LNCAP (cell line): Measurements from ENCODE around the gene SDC4.

Experiments used
- TF ChIP-seq, protein P1 (sequence below): fragments of 450-650 bp; IDR thresholded peaks from 2 replicates; pipeline ENCODE4 v1.5.1; 2017; ENCODE audit warnings: mild to moderate bottlenecking

The SDC4 gene

DNA sequence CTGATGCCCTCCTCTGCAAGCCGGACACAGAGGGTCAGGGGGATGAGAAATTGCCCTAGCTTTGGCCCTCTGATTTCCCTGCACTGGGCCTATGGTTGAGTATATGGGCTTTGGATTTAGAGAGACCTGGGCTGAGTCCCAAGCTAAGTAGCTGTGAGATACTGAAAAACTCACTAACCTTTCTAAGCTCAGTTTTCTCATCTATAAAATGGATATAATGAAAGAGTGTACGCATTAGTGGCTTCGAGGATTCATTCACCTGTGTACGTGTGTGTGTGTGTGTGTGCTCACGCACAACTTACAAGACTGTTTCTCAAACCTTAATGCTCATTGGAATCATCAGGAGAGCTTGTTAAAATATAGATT, 54.2 kb downstream of the SDC4 start:
- TF ChIP-seq, protein P1, sequence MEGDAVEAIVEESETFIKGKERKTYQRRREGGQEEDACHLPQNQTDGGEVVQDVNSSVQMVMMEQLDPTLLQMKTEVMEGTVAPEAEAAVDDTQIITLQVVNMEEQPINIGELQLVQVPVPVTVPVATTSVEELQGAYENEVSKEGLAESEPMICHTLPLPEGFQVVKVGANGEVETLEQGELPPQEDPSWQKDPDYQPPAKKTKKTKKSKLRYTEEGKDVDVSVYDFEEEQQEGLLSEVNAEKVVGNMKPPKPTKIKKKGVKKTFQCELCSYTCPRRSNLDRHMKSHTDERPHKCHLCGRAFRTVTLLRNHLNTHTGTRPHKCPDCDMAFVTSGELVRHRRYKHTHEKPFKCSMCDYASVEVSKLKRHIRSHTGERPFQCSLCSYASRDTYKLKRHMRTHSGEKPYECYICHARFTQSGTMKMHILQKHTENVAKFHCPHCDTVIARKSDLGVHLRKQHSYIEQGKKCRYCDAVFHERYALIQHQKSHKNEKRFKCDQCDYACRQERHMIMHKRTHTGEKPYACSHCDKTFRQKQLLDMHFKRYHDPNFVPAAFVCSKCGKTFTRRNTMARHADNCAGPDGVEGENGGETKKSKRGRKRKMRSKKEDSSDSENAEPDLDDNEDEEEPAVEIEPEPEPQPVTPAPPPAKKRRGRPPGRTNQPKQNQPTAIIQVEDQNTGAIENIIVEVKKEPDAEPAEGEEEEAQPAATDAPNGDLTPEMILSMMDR = no peak; the same call in none of the 2 replicates

DNA sequence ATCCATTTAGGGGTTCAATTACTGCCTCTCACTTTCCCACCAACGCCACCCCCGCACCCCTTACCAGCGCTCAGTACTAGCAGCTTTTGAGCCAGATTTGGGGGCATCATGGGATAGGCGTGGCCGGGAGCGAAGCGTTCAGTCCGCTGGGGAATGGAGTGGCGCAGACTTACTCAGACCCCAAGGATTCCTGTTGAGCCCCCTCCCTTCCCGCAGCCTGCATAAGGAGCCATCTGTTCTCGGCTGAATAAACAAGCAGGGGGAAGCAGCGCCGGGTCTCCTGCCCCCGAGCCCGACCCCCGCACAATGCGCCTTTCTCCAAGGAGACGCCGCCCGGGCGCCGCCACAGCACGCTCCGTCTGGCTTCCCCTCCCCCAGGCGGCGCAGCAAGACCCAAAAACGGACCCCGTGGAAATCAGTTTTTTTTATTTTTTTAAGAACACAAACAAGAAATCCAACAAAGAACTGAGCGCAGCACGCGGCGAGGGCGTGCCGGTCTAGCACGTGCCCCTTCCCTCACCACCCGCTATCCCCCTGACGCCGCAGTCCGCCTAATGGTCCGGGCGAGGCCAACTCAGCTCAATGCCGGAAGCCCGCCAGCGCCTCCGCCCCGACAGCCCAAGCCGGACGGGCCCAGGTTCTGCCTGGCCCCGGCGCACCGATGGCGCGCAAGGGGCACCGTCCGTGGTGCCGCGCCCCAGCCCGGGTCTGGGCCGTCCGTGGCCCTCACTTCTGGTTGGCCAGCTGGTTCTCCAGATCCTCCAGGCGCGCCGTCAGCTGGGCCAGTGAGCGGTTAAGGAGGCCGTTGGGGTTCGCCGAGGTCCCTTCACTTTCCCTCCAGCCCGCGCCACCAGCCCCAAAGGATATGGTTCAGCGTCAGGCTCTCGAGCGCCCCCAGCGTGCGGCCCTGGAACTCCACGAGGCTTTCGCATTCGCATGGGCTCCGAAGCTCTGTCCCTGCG, 54.9 kb downstream of the SDC4 start:
- TF ChIP-seq, protein P1 = peak; percentile 95

DNA sequence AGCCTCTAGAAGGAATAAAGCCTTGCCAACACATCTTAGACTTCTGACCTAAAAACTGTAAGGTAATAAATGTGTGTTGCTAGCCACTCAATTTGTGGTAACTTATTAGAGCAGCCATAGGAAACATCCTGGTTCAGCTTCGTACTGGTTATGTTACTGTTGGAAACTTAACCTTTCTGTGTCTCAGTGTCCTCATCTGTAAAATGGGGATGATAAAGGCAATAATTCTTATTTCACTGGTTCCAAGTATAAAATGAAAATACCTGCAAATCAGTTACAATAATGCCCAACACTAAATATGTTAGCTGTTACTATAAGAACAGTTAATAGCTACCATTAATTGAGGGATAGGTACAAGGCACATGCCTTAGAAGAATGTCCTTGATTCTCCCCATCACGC, 55.9 kb downstream of the SDC4 start:
- TF ChIP-seq, protein P1 = no peak

DNA sequence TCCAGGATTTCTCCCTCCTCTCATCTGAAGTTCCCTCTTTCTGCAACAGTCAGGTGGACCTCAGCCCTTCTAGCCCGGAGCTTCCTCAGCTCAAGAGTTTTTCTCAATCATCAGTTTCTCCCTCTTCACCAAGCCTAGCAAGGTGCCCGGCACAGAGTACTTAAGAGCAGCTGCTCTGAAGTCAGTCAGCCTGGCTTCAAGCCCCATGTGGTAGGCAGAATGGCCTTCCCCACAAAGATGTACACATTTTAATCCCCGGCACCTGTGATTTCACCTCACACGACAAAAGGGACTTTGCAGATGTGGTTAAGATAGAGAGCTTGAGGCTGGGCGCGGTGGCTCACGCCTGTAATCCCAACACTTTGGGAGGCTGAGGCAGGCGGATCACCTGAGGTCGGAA, 56.7 kb downstream of the SDC4 start:
- TF ChIP-seq, protein P1 = no peak

DNA sequence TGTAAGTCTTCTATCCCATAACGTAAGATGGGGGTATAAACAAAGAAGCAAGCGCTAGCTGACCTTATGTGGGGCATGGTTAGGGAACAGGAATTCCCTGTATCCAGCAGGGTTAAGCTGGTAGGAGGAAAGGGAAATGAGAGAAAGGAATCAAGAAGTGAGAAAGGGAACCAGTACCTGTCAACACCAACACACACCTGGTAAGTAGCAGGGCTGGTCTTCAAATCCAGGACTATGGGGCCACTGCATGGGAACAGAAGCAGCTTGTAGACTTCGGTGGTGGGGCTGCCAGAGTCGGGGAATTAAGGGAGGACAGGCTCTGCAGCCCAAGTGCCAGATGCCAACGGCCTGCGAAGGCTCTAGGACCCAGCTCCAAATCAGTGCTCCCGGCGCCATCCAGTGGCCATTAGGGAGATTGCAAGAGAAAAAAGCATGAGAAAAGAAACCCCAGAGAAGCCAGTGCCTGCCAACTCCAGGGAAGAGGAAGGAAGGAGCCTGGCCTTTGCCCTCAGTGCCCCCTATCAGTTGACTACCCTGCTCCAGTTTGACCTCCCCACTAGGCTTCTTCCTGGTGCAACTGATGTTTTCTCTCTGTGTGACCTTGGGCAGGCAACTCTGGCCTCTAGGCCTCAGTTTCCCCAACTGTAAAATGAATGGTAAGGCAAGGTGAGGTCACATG, 57.4 kb downstream of the SDC4 start:
- TF ChIP-seq, protein P1 = peak; percentile 78

DNA sequence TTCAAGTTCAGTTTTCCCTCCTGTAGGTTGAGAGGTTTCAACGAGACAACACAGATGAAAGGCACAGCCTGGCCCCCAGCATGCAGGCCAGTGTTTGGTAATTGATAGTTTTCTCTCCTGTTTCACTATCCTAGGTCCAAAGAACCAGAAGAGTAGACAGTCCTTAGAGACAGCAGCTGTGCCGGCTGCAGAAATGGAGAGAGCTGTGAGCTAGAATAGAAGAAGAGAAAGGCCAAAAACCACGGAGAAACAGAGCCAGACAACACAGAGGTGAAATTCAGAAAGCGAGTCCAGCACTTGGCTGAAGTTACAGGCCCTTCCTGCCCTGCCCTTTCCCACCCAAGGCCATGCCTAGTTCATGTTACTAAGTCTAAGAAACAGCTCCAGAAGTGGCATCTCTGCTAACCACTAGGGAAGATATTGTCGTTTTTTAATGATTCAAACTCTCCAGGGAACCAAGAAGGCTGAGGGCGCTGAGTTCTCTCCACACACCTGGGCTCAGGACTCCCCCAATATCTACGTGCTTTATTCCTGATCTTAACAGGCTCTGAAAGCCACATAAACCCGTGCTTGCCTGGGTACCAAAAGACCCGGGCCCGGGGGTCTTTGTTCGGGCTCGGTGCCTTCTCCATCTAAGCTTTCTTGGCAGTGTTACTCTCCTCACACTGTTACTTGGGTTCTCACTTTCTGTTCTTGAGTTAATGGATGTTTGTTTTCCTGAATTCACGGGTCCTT, 58.1 kb downstream of the SDC4 start:
- TF ChIP-seq, protein P1 = no peak

DNA sequence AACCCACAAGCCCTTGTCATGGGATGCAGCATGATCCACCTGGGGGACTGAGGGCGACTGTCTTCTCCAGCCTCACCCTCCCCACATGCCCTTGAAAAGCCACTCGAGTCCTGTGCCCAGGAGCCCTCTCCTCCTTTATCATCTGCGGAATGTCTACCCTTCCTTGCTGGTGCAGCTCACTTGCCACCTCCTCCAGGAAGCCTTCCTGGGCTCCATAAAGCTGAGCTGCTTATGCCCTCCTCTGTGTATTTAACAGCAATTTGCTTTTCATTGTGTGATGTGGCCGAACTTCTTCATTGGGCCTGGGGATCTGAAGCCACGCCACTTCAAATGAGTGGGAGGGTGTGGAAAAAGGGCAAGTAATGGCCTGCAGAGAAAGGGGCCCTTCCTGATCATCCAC, 59.4 kb downstream of the SDC4 start:
- TF ChIP-seq, protein P1 = no peak
